Naive thymus-derived CD4-positive, alpha-beta T cell (primary cell): ENCODE data around the gene MAS1L. TPM values are rescaled to one million over a fixed set of nuclear protein-coding genes. Genes with fewer than 3 reads are reported as not detected.

Source experiments
- ATAC-seq: fragments of 150-1000 bp; cut with Tn5 transposase; 2 replicates; pipeline ENCODE4 v1.10.0; 2021; ENCODE audit warnings: mild to moderate bottlenecking, moderate library complexity
- CTCF ChIA-PET: fragments of 350-600 bp; sonication (Branson Sonifier 250); formaldehyde crosslinking; loops from one replicate; lab custom pipeline; 2021; ENCODE audit warnings: antibody characterized with exemption; lab: Charles Lee
- POLR2A ChIA-PET: fragments of 350-600 bp; sonication (Branson Sonifier 250); formaldehyde crosslinking; loops from one replicate; lab custom pipeline; 2021; ENCODE audit warnings: antibody characterized with exemption, inconsistent platforms; lab: Charles Lee
- DNase-seq, 9 donors: peaks; one replicate each; pipeline versions ENCODE4 v3.0.0 to v3.0.0-alpha.2; 2020 to 2022; ENCODE audit warnings: mixed read lengths in 1 of 9
- H3K27ac ChIP-seq: one replicate; pipeline ENCODE4 v1.7.0; 2013; ENCODE audit warnings: mild to moderate bottlenecking, low read depth, low read length, moderate library complexity
- H3K27me3 ChIP-seq, 2 donors: one replicate each; pipeline ENCODE4 v1.7.0; 2013; ENCODE audit warnings: low read length in 2 of 2, mild to moderate bottlenecking in 2 of 2, moderate library complexity in 2 of 2; ENCODE audit not compliant: control insufficient read depth in 2 of 2, insufficient read depth in 2 of 2
- H3K36me3 ChIP-seq, 3 experiments: 1 replicate in 2 of 3; 2 replicates in 1 of 3; pipeline ENCODE4 v1.7.0; 2013; ENCODE audit warnings: low read length in 3 of 3, mild to moderate bottlenecking in 3 of 3, moderate library complexity in 1 of 3; ENCODE audit not compliant: insufficient read depth in 3 of 3, control insufficient read depth in 2 of 3
- H3K4me1 ChIP-seq, 2 donors: one replicate each; pipeline ENCODE4 v1.7.0; 2013; ENCODE audit warnings: low read length in 2 of 2, mild to moderate bottlenecking in 2 of 2, moderate library complexity in 1 of 2; ENCODE audit not compliant: control insufficient read depth in 2 of 2, insufficient read depth in 2 of 2
- H3K4me3 ChIP-seq: 2 replicates; pipeline ENCODE4 v1.7.0; 2013; ENCODE audit warnings: mild to moderate bottlenecking, low read length
- H3K9me3 ChIP-seq, 3 experiments: 1 replicate in 2 of 3; 2 replicates in 1 of 3; pipeline ENCODE4 v1.7.0; 2013; ENCODE audit warnings: low read length in 3 of 3; ENCODE audit not compliant: control insufficient read depth in 2 of 3
- H3K27ac Mint-ChIP-seq, 9 donors: one replicate each; pipeline ENCODE4 v1.8.0; 2020 to 2022; ENCODE audit warnings: mixed read lengths in 9 of 9, mild to moderate bottlenecking in 8 of 9, moderate library complexity in 5 of 9, inconsistent platforms in 2 of 9
- H3K27me3 Mint-ChIP-seq, 5 donors: one replicate each; pipeline ENCODE4 v1.8.0; 2021 to 2022; ENCODE audit warnings: mixed read lengths in 5 of 5, mild to moderate bottlenecking in 1 of 5
- H3K36me3 Mint-ChIP-seq, 5 donors: one replicate each; pipeline ENCODE4 v1.8.0; 2020 to 2022; ENCODE audit warnings: mixed read lengths in 5 of 5, mild to moderate bottlenecking in 3 of 5, inconsistent platforms in 1 of 5
- H3K4me1 Mint-ChIP-seq, 7 donors: one replicate each; pipeline ENCODE4 v1.8.0; 2020 to 2022; ENCODE audit warnings: mixed read lengths in 7 of 7, mild to moderate bottlenecking in 3 of 7, inconsistent platforms in 1 of 7
- H3K4me3 Mint-ChIP-seq, 10 donors: one replicate each; pipeline ENCODE4 v1.8.0; 2020 to 2022; ENCODE audit warnings: mild to moderate bottlenecking in 10 of 10, mixed read lengths in 10 of 10, moderate library complexity in 6 of 10, inconsistent platforms in 2 of 10
- H3K9me3 Mint-ChIP-seq, 11 donors: one replicate each; pipeline ENCODE4 v1.8.0; 2020 to 2022; ENCODE audit warnings: mixed read lengths in 11 of 11, mild to moderate bottlenecking in 4 of 11, inconsistent platforms in 1 of 11, moderate library complexity in 1 of 11
- intact Hi-C, 2 donors: fragments of 100-400 bp; cut with micrococcal nuclease; formaldehyde crosslinking; loops; one replicate each; pipeline ENCODE4 v1.15.1; 2023
- polyA plus RNA-seq, 2 donors: library from polyadenylated mRNA; unstranded; fragments of 300-500 nt; fragmentation: Illumina TruSeq; gene quantifications; one replicate each; pipeline ENCODE4 v1.2.3, GENCODE V29; 2021
- total RNA-seq, 6 experiments: library from RNA in 5 of 6; stranded (reverse) in 5 of 6; gene quantifications; 1 replicate in 5 of 6; 2 replicates in 1 of 6; pipeline ENCODE4 v1.2.3 and lab custom pipeline; 2021 to 2026

MAS1L gene, protein sequence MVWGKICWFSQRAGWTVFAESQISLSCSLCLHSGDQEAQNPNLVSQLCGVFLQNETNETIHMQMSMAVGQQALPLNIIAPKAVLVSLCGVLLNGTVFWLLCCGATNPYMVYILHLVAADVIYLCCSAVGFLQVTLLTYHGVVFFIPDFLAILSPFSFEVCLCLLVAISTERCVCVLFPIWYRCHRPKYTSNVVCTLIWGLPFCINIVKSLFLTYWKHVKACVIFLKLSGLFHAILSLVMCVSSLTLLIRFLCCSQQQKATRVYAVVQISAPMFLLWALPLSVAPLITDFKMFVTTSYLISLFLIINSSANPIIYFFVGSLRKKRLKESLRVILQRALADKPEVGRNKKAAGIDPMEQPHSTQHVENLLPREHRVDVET
- total RNA-seq (not detected), polyA plus RNA-seq (not detected), total RNA-seq (lab: John Stamatoyannopoulos, UW) (not detected)

DNA sequence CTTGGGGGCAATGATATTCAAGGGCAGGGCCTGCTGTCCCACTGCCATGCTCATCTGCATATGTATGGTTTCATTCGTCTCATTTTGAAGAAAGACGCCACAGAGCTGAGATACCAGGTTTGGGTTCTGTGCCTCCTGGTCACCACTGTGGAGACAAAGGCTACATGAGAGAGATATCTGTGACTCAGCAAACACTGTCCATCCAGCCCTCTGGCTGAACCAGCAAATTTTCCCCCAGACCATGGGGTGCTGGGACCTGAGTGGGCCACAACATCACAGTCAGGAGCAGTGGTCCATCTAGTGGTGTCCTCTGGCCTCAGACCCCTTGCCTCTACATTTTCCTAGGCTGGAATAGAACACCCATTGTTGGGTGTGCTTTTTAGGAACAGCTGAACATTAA, at the start of gene MAS1L:
TSS of gene MAS1L (minus strand) at position 297 of the 400 bp plus-strand sequence. CDS start at position 243, 54 bp downstream.
- H3K4me1 Mint-ChIP-seq, result peaks cover 0 to 1% (median 0%) of the 10 kb centered on the region in 7 donors
- no peaks in the 10 kb centered on the region for H3K4me1 ChIP-seq
- ATAC-seq, result no peak
- H3K4me3 Mint-ChIP-seq, result no peak within 1 kb of the TSS
- intact Hi-C loops, result no loop called here
- H3K9me3 Mint-ChIP-seq, result peaks cover 0 to 3% (median 0%) of the 10 kb centered on the region in 11 donors
- ChIA-PET POLR2A (no interaction called here), CTCF (interaction anchor here (0.5 kb wide), 1 partner anchor 19 kb away, joined by 3 read pairs; no protein-coding TSS in a partner anchor)
- no peak within 1 kb of the TSS for H3K27ac ChIP-seq
- no peak within 1 kb of the TSS for H3K4me3 ChIP-seq
- H3K27me3 Mint-ChIP-seq, result peaks cover 5 to 37% (median 24%) of the 10 kb centered on the region in 5 donors
- no peaks in the 10 kb centered on the region for H3K36me3 ChIP-seq
- H3K9me3 ChIP-seq, result no peaks in the 10 kb centered on the region
- H3K27ac Mint-ChIP-seq, result no peak within 1 kb of the TSS
- no peaks in the 10 kb centered on the region for H3K36me3 Mint-ChIP-seq
- H3K27me3 ChIP-seq, result peaks cover 0 to 3% of the 10 kb centered on the region in 2 donors
- no peak for DNase-seq

DNA sequence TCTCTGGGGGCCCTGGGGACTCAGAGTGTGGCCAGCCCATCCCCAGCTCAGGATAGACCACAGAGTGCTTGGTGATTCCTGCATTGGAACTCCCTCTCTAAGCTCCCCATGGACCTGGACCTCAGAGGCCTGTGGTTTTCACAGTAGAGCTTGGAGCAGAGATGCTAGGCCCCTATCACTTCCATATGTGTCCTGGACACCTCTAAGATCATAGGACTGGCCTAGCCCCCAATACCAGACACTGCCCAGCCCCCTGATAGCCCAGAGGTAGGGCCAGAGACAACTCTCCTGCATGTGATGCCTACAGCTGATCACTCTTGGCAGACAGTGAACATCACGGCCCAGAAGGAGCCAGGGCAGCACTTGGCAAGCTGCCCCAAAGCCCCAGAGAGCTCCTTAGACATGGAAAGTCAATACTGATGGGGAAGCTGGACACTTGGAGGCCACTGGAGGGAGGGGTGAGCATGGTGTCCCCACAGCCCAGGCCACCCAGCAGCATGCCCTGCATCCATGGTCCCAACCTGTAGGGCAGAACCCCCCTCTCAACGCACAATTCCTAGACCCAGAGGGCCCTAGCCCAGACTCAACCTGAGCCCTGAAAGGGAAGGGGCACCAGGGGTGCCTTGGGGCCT, 44.7 kb upstream of the MAS1L start:
- Mint-ChIP-seq H3K4me1 (peaks cover 0 to 2% (median 0%) of the 10 kb centered on the region in 7 donors), H3K27ac (no peak overlapping the region), H3K9me3 (peaks cover 0 to 1% (median 0%) of the 10 kb centered on the region in 11 donors), H3K27me3 (peaks cover 2 to 14% (median 6%) of the 10 kb centered on the region in 5 donors), H3K36me3 (no peaks in the 10 kb centered on the region), H3K4me3 (no peak overlapping the region)
- Histone ChIP-seq H3K9me3 (no peaks in the 10 kb centered on the region), H3K4me1 (no peaks in the 10 kb centered on the region), H3K4me3 (no peak overlapping the region), H3K36me3 (no peaks in the 10 kb centered on the region), H3K27me3 (no peaks in the 10 kb centered on the region), H3K27ac (no peak overlapping the region)
- CTCF ChIA-PET, result no interaction called here
- no peak for ATAC-seq
- intact Hi-C loops, result no loop called here
- DNase-seq, result no peak
- POLR2A ChIA-PET, result interaction anchor here (1.0 kb wide), 1 partner anchor 117 kb away, joined by 4 read pairs; no protein-coding TSS in a partner anchor

DNA sequence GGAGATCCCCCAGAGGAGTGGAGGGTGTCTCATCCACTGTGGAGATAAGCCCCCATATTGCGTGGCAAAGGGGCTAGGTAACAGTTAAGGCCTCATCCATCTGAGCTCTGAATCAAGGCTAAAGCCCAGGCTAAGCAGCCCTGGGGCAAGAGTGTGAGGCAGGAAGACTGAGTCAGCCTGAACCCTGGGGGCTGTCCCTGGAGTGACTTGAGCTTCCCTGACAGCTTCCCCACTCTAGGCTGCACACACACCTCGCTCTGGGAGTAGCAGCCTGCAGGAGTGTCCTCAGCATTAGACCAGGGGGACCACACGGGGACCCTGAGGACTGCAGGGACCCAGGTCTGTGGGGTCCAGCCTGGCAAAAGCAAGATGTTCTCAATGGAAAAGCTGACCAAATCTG, 43.9 kb upstream of the MAS1L start:
- H3K36me3 Mint-ChIP-seq, result no peaks in the 10 kb centered on the region
- H3K4me1 Mint-ChIP-seq, result peaks cover 0 to 2% (median 0%) of the 10 kb centered on the region in 7 donors
- peaks cover 5 to 14% (median 11%) of the 10 kb centered on the region in 5 donors for H3K27me3 Mint-ChIP-seq
- H3K4me3 ChIP-seq, result no peak overlapping the region
- no peak overlapping the region for H3K4me3 Mint-ChIP-seq
- H3K27ac ChIP-seq, result no peak overlapping the region
- no peaks in the 10 kb centered on the region for H3K4me1 ChIP-seq
- H3K27ac Mint-ChIP-seq, result no peak overlapping the region
- no peaks in the 10 kb centered on the region for H3K9me3 Mint-ChIP-seq
- no peak for DNase-seq
- no peaks in the 10 kb centered on the region for H3K36me3 ChIP-seq
- no peak for ATAC-seq
- POLR2A ChIA-PET, result interaction anchor here (1.0 kb wide), 1 partner anchor 118 kb away, joined by 4 read pairs; no protein-coding TSS in a partner anchor
- intact Hi-C loops, result no loop called here
- CTCF ChIA-PET, result no interaction called here
- H3K27me3 ChIP-seq, result no peaks in the 10 kb centered on the region
- no peaks in the 10 kb centered on the region for H3K9me3 ChIP-seq

DNA sequence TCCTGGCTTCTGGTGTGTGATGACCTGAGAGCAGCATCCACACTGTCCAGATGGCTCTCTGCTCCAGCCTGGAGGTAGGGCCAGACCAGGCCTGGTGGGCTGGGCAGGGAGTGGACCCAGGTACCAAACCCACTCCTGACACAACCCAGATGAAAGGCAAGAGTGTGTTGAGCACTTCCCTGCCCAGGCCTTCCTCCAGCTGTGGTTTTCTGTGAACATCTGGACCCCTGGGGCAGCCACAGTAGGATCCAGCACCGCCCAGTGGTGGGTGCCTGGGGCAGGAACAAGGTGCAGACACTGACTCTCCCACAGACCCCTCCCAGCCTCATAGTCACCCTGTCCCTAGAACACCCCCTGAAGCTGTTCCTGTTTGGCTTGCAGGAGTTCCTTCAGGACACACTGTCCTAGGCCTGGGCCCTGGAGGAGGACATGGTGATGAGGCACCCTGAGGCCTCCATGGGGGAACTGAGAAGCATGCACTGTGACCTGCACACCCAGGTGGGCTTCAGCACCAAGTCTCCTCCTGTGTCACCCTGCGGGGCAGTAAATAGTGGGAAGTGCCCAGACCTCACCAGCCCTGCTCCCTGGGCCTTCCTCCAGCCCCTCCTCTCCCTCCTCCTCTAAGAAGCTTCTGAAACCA, 43.0 kb upstream of the MAS1L start:
- H3K4me1 ChIP-seq, result no peaks in the 10 kb centered on the region
- no peak for DNase-seq
- no peaks in the 10 kb centered on the region for H3K36me3 ChIP-seq
- H3K27ac ChIP-seq, result no peak overlapping the region
- H3K4me1 Mint-ChIP-seq, result peaks cover 0 to 2% (median 0%) of the 10 kb centered on the region in 7 donors
- H3K4me3 ChIP-seq, result no peak overlapping the region
- no peaks in the 10 kb centered on the region for H3K27me3 ChIP-seq
- H3K27me3 Mint-ChIP-seq, result peaks cover 9 to 20% (median 15%) of the 10 kb centered on the region in 5 donors
- H3K36me3 Mint-ChIP-seq, result no peaks in the 10 kb centered on the region
- H3K9me3 ChIP-seq, result no peaks in the 10 kb centered on the region
- H3K4me3 Mint-ChIP-seq, result no peak overlapping the region
- POLR2A ChIA-PET, result no interaction called here
- H3K27ac Mint-ChIP-seq, result no peak overlapping the region
- CTCF ChIA-PET, result no interaction called here
- intact Hi-C loops, result no loop called here
- H3K9me3 Mint-ChIP-seq, result no peaks in the 10 kb centered on the region
- ATAC-seq, result no peak

DNA sequence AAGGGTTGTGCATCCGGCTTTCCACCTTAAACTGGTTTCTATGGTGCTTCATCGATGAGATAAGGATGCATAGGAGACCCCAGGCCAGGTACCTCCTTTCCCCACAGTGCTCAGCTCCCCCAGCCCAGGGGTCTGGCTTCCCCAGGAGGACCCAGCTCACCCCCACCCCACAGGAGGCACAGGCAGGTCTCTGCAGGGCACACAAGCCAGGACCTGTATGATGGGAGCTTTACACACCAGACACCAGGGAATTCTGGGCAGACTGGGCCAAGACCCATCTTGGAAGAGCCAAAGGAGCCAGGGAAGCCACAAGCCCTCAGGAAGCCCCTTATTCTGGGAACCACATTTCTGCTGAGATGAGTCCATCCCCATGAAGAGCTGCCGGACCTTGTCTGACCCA, 42.2 kb upstream of the MAS1L start:
- POLR2A ChIA-PET, result no interaction called here
- H3K9me3 ChIP-seq, result no peaks in the 10 kb centered on the region
- no peak for ATAC-seq
- no peaks in the 10 kb centered on the region for H3K27me3 ChIP-seq
- CTCF ChIA-PET, result no interaction called here
- no peak overlapping the region for H3K27ac ChIP-seq
- intact Hi-C loops, result no loop called here
- H3K4me1 ChIP-seq, result no peaks in the 10 kb centered on the region
- DNase-seq, result no peak
- Mint-ChIP-seq H3K27me3 (peaks cover 17 to 28% (median 23%) of the 10 kb centered on the region in 5 donors), H3K4me1 (peaks cover 0 to 2% (median 0%) of the 10 kb centered on the region in 7 donors), H3K9me3 (no peaks in the 10 kb centered on the region), H3K4me3 (no peak overlapping the region), H3K27ac (no peak overlapping the region), H3K36me3 (no peaks in the 10 kb centered on the region)
- H3K36me3 ChIP-seq, result no peaks in the 10 kb centered on the region
- no peak overlapping the region for H3K4me3 ChIP-seq

DNA sequence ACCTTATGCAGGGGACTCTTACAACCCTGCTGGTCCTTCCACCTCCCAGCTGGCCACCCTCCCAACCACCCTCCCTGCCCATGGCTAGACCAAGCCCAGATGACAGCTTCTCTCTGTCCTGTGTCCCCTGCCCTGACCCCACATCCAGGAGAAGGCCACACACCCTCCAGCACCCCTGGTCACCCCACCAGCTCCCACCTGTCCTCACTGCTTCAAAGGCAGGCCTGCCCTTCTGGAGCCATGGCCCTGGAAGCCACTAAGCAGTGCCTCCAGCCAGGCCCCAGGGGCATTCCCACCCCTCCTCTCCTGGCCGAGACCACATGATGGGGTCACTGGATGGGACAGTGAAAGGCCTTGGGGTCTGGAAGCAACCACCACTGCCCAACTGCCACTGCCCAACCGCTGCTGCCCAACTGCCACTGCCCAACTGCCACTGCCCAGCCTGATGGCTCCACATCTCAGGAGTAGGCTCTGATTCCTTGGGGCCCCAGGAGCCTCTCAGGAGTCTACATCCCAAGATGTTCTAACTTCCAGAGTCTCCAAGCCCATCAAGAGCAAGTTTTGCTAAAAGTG, 41.3 kb upstream of the MAS1L start:
- no peaks in the 10 kb centered on the region for H3K36me3 ChIP-seq
- Mint-ChIP-seq H3K4me1 (peaks cover 0 to 2% (median 0%) of the 10 kb centered on the region in 7 donors), H3K27me3 (peaks cover 23 to 29% (median 26%) of the 10 kb centered on the region in 5 donors), H3K36me3 (no peaks in the 10 kb centered on the region), H3K27ac (no peak overlapping the region), H3K9me3 (no peaks in the 10 kb centered on the region), H3K4me3 (no peak overlapping the region)
- H3K9me3 ChIP-seq, result no peaks in the 10 kb centered on the region
- no peak overlapping the region for H3K27ac ChIP-seq
- intact Hi-C loops, result no loop called here
- no peak for ATAC-seq
- H3K4me1 ChIP-seq, result no peaks in the 10 kb centered on the region
- no peak overlapping the region for H3K4me3 ChIP-seq
- DNase-seq, result no peak
- POLR2A ChIA-PET, result no interaction called here
- CTCF ChIA-PET, result no interaction called here
- H3K27me3 ChIP-seq, result no peaks in the 10 kb centered on the region
